ENCODE measurements around the gene SLC39A8.

Gene SLC39A8

DNA sequence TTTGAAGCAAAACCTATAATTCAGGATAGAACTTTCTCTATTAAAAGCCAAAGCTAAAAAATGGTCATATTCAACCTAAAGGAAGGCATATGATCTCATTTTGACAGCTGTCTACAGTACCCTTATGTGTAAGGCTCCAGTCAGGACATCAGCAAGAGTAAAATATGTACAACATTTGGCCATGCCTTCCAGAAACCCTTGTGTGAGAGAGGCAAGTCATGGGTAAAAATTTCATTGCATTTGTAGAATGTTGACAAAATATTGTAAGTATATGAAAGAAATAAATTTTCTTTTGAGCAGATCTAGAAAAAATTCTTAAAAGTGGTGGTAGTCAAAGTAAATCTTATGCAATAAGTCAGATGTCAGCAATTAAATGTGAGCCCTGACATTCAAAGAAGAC lies 132.3 kb downstream of the SLC39A8 start:
- peaks cover 3% of the 10 kb centered on the region for H3K9me3 Mint-ChIP-seq
- H3K27me3 Mint-ChIP-seq (ENCODE audit: low read depth): no peaks in the 10 kb centered on the region
- no peak overlapping the region for H3K4me3 Mint-ChIP-seq
- no peaks in the 10 kb centered on the region for H3K4me1 Mint-ChIP-seq
- TF ChIP-seq, protein P1, sequence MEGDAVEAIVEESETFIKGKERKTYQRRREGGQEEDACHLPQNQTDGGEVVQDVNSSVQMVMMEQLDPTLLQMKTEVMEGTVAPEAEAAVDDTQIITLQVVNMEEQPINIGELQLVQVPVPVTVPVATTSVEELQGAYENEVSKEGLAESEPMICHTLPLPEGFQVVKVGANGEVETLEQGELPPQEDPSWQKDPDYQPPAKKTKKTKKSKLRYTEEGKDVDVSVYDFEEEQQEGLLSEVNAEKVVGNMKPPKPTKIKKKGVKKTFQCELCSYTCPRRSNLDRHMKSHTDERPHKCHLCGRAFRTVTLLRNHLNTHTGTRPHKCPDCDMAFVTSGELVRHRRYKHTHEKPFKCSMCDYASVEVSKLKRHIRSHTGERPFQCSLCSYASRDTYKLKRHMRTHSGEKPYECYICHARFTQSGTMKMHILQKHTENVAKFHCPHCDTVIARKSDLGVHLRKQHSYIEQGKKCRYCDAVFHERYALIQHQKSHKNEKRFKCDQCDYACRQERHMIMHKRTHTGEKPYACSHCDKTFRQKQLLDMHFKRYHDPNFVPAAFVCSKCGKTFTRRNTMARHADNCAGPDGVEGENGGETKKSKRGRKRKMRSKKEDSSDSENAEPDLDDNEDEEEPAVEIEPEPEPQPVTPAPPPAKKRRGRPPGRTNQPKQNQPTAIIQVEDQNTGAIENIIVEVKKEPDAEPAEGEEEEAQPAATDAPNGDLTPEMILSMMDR (IDR thresholded peaks at IDR 0.05; ENCODE audit: unreplicated experiment in 3 of 3): no peak
- H3K36me3 Mint-ChIP-seq (ENCODE audit: low read depth): no peaks in the 10 kb centered on the region
- H3K27ac Mint-ChIP-seq: no peak overlapping the region
